Activated CD4-positive, alpha-beta T cell treated with anti-CD3 and anti-CD28 coated beads, Interleukin-2, amount 50 U/mL, for 48 hours (primary cell): ENCODE results near the gene SALL3.

Experiments
- DNase-seq, 2 experiments: peaks; one replicate each; pipeline ENCODE4 v3.0.0-alpha.2; 2020

SALL3 gene

GRCh38 chr18:78965917-78966792 lies 13.5 kb upstream of the SALL3 start:
- DNase-seq = no peak

GRCh38 chr18:78966793-78967106 lies 12.9 kb upstream of the SALL3 start:
- no peak for DNase-seq

- no peak for DNase-seq
Measured at GRCh38 chr18:78967692-78968091, 11.9 kb upstream of the SALL3 start.

- no peak for DNase-seq
Measured at GRCh38 chr18:78969574-78970315, 9.9 kb upstream of the SALL3 start.

- DNase-seq = no peak
Measured at GRCh38 chr18:78970774-78971333, 8.8 kb upstream of the SALL3 start.

GRCh38 chr18:78971511-78972245 lies 7.9 kb upstream of the SALL3 start:
- DNase-seq = no peak

DNA sequence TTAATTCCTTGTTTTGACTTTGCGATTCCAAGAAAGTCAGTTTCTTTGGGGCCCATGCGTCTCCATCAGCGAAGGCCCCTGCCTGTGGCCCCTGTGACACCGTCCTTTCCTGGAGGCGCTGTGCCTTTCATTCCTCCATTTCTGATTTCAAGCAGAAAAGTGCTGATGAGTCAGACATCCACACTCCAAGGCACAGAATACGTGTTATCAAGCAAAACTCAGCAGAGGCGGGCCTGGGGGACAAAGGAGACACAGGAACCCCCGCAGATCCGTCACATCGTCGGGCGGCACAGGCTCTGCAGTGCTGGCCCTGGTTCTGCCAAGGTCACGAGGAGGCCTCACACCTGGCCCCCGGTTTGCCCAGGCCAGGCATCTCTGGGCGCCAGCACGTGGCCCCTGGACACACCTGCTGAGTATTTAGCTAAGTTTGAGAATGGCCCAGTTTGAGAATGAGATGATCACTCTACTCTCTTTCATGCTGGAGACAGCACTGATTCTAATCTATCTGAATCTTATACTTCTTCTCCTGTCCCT lies 7.2 kb upstream of the SALL3 start:
- no peak for DNase-seq

GRCh38 chr18:78972930-78973331 lies 6.7 kb upstream of the SALL3 start:
- no peak for DNase-seq

DNA sequence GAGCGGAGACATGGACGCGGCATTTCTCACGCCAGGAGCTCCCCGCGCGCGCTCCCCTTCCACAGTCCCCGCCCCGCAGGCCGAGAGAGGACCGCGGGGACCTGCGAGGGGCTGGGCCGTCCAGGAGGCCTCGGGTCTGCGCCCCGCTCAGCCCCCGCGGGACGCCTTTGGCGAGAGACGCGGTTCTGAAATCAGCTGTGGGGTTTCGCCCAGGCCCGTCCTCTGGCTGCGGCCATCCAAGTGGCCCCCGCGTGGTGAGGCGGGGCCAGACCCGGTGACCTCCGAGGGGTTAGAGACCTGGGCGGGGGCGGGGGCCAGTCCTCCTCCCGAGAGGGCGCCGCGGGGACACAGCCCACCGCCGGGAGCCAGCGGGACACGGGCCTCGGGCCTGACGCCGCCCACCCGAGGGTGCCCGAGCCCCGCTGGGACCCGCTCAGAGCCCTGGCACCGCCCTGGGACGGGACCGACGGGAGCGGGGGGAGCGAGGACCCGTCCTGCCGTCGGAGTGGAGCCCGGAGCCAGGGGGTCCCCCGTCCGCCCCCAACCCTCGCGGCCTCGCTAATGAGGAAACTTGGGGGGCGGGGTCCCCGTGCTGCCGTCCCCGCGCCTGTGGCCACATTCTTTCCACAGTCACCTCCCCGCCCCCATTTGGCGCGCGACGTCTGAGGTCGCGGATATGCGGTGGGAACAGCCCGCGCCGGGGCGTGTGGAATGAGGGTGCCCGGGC lies 6.1 kb upstream of the SALL3 start:
- DNase-seq = no peak

GRCh38 chr18:78974115-78974761 lies 5.4 kb upstream of the SALL3 start:
- no peak for DNase-seq

DNA sequence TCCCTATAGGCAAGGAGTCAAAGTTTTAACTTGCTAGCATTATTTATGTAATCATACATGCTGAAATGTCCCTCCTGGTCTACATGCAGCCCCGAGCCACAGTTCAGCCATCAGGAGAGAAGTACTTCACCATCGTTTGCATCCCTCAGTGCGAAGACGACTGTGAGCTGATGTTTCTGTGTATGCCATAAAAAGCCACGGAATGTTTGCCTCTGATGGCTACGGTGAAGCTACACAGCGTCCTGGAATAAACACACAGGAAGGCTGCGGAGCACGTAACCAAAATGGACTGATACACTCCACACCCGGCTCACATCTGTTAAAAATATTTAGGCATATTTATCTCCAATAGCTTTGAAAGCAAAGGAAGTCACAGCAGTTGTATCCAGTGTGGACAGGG lies 4.3 kb upstream of the SALL3 start:
- no peak for DNase-seq

- no peak for DNase-seq
Measured at GRCh38 chr18:78975699-78976335, 3.8 kb upstream of the SALL3 start.

- no peak for DNase-seq
Measured at GRCh38 chr18:78976765-78977636, 2.6 kb upstream of the SALL3 start.

DNA sequence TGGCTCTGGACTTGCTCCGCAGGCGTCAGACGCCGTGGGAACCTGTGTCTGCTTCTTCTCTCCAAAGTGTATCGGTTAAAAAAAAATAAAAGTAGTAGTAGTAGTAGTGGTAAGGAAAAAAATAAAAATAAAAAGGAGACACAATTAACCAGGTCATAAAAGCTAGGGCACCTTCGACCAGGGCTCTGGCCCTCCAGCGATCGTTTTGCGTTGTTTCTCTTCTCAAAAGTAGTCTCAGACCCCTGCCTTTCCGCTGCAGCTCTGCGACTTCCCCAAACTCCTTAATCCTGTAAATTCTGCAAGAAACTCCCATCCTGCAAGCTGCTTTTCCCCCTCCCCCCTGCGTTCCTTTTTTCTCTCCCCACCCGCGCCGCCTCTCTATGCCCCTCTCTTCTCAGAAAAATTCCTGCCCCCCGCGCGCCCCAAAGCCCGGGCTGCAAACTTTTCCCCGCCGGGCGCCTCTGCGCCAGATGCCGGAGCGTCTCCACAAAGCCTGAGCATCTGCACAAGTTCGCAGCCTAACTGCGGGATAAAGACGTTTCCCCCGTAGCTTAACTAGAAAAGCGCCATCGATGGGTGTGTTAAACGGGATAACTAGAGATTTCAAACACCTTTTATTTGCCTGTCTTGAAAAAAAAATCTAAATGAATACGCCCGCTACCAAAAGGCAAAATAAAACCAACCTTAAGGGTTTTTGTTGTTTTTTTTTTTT lies 1.8 kb upstream of the SALL3 start:
- no peak for DNase-seq

DNA sequence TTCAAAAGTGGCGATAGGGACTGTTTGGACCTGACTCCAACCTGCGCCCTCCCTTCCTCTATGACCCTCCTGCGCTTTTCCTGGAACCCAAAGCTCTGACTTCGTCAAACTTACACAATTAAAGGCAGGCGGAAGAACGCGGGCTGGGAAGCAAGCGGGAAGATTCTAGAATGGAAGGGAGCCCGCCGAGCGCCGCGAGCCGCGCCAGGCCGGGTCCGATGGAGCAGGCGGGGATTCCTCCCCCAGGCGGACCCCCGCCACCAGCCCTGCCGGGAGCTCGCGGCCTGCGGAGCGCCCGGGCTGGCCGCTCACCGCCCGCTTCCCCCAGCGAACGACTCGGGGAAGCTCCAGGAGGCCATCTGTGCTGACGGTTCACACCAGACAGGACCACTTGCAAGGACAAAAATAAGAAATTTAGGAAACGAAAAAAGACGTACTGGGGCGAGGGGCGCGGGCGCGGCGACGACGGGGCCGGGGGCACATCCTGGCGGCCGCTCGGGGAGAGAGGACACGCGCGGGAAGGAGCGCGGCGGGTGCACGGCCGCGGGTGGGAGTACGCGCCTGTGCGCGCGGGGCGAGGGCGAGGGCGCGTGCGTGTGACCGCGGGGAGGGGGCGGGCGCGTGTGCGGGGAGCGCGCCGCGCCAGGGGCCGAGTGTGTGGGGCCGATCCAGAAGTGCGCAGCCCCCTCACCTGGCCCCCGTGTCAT lies 1.1 kb upstream of the SALL3 start:
- no peak for DNase-seq

DNA sequence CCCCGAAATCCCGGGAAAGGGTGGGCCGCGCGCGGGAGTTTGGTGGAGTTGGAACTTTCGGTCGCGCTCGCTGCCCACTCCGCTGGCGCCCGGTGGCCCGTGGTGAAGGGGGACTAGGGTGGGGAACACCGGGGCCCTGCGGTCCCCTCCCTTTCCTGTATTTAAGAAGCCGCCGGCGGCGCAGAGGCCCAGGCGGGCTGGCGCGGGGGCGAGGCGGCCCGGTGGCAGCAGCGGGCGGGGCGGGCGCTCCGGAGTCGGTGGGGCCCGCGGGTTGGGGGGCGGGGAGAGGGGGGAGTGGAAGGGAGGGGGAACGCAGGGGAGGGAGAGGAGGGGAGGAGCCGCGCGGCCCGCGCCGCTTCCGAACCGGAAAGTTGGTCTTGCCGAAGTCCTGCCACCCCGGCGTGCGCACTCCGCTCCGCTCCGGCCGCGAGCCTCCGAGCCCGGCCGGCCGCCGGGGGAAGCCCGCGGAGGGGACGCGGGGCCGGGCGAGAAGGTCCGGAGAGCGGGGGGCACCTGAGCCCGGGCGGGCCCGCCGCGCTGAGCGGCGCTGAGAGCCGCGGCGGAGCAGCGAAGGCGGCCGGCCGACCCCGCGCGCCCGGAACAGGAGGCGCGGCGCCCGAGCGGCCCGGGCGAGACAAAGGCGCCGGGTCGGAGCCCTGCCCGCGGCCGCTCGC lies 425 bp upstream of the SALL3 start:
- DNase-seq = no peak

- no peak for DNase-seq
Measured at GRCh38 chr18:78980279-78980771, 707 bp downstream of the SALL3 start.

- no peak for DNase-seq
Measured at GRCh38 chr18:78980777-78981380, 1.3 kb downstream of the SALL3 start.
